Mesendoderm (in vitro differentiated cells): ENCODE results near the gene SLC26A8.

Experiments used
- DNase-seq: peaks from one replicate; pipeline ENCODE4 v3.0.0; 2013
- H2AK5ac ChIP-seq: 2 replicates; pipeline ENCODE4 v1.6.1; 2013; ENCODE audit warnings: low read length, inconsistent platforms
- H2BK120ac ChIP-seq: 2 replicates; pipeline ENCODE4 v1.6.1; 2013; ENCODE audit warnings: low read depth, mild to moderate bottlenecking, low read length, moderate library complexity, mixed read lengths
- H2BK15ac ChIP-seq: replicated peaks from 2 replicates; pipeline ENCODE4 v1.6.1; 2013; ENCODE audit warnings: low read depth, mild to moderate bottlenecking, moderate library complexity
- H2BK5ac ChIP-seq: 2 replicates; pipeline ENCODE4 v1.6.1; 2013; ENCODE audit warnings: low read length, inconsistent platforms
- H3K18ac ChIP-seq: 2 replicates; pipeline ENCODE4 v1.6.1; 2013; ENCODE audit warnings: mild to moderate bottlenecking, low read length, mixed read lengths
- H3K23ac ChIP-seq: one replicate; pipeline ENCODE4 v1.6.1; 2013; ENCODE audit warnings: low read length
- H3K27ac ChIP-seq: 2 replicates; pipeline ENCODE4 v1.5.1; 2013; ENCODE audit warnings: low read depth, mild to moderate bottlenecking, inconsistent platforms, low read length, moderate library complexity
- H3K27me3 ChIP-seq: 2 replicates; pipeline ENCODE4 v1.6.1; 2013; ENCODE audit warnings: low read length, control low read depth, mild to moderate bottlenecking, inconsistent platforms; ENCODE audit not compliant: insufficient read depth, poor library complexity
- H3K36me3 ChIP-seq: 2 replicates; pipeline ENCODE4 v1.6.1; 2013; ENCODE audit warnings: low read length, inconsistent platforms; ENCODE audit not compliant: control insufficient read depth, insufficient read depth
- H3K4ac ChIP-seq: one replicate; pipeline ENCODE4 v1.6.1; 2013; ENCODE audit warnings: low read depth, mild to moderate bottlenecking, low read length, moderate library complexity
- H3K4me1 ChIP-seq: 2 replicates; pipeline ENCODE4 v1.6.1; 2013; ENCODE audit warnings: low read depth, low read length, inconsistent platforms; ENCODE audit not compliant: control insufficient read depth
- H3K4me2 ChIP-seq: 2 replicates; pipeline ENCODE4 v1.6.1; 2013; ENCODE audit warnings: low read length
- H3K4me3 ChIP-seq: 2 replicates; pipeline ENCODE4 v1.5.1; 2013; ENCODE audit warnings: mild to moderate bottlenecking, low read length
- H3K56ac ChIP-seq: one replicate; pipeline ENCODE4 v1.6.1; 2013; ENCODE audit warnings: low read length
- H3K79me1 ChIP-seq: 2 replicates; pipeline ENCODE4 v1.6.1; 2013; ENCODE audit warnings: low read length, inconsistent platforms
- H3K79me2 ChIP-seq: 2 replicates; pipeline ENCODE4 v1.6.1; 2013; ENCODE audit warnings: mild to moderate bottlenecking, low read length; ENCODE audit not compliant: control insufficient read depth, insufficient read depth
- H3K9ac ChIP-seq: 2 replicates; pipeline ENCODE4 v1.6.1; 2013; ENCODE audit warnings: low read length, inconsistent platforms
- H4K5ac ChIP-seq: one replicate; pipeline ENCODE4 v1.6.1; 2013; ENCODE audit warnings: low read length
- H4K8ac ChIP-seq: one replicate; pipeline ENCODE4 v1.6.1; 2013; ENCODE audit warnings: low read depth, mild to moderate bottlenecking, control low read depth, low read length, moderate library complexity
- WGBS: extraction: QIAGEN DNeasy Blood & Tissue Kit; methylation state at CpG from one replicate; pipeline ENCODE4 v1.1.7; 2013; ENCODE audit warnings: low lambda C conversion rate, missing lambda C conversion rate; ENCODE audit not compliant: insufficient coverage; ENCODE audit errors: extremely low coverage; 5-methylcytosine and 5-hydroxymethylcytosine counted together

Gene SLC26A8

DNA sequence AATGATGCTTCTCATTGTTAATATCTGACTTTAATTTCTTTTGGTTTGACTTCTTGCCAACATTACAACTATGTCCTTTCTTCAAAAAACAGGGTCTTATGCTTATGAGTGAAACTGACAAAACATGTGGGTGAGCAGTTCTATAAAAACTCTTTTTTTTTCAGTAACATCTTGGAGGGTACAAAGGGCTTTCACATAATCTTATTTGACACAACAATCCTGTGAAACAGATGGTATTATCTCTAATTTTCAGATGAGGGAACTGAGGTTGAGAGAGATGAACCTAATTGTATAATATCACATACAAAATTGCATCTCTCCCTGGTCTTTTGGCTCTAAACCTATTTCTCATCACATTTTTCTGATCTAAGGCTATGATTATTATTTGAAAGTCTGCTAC is 41.5 kb upstream of the SLC26A8 start:
- H4K5ac ChIP-seq: no peak overlapping the region
- no peak overlapping the region for H3K18ac ChIP-seq
- H3K4me3 ChIP-seq: no peak overlapping the region
- no peaks in the 10 kb centered on the region for H3K27me3 ChIP-seq
- H3K36me3 ChIP-seq: no peaks in the 10 kb centered on the region
- peaks cover 2% of the 10 kb centered on the region for H3K79me1 ChIP-seq
- H2BK120ac ChIP-seq: no peak overlapping the region
- no peaks in the 10 kb centered on the region for H3K79me2 ChIP-seq
- H3K56ac ChIP-seq: no peak overlapping the region
- H3K4ac ChIP-seq: no peak overlapping the region
- H2BK5ac ChIP-seq: no peak overlapping the region
- H4K8ac ChIP-seq: no peak overlapping the region
- no peaks in the 10 kb centered on the region for H3K4me1 ChIP-seq
- no peak overlapping the region for H2BK15ac ChIP-seq
- H3K23ac ChIP-seq: no peak overlapping the region
- H2AK5ac ChIP-seq: no peak overlapping the region
- no peak overlapping the region for H3K9ac ChIP-seq
- no peak for DNase-seq
- H3K27ac ChIP-seq: no peak overlapping the region
- H3K4me2 ChIP-seq: no peak overlapping the region

DNA sequence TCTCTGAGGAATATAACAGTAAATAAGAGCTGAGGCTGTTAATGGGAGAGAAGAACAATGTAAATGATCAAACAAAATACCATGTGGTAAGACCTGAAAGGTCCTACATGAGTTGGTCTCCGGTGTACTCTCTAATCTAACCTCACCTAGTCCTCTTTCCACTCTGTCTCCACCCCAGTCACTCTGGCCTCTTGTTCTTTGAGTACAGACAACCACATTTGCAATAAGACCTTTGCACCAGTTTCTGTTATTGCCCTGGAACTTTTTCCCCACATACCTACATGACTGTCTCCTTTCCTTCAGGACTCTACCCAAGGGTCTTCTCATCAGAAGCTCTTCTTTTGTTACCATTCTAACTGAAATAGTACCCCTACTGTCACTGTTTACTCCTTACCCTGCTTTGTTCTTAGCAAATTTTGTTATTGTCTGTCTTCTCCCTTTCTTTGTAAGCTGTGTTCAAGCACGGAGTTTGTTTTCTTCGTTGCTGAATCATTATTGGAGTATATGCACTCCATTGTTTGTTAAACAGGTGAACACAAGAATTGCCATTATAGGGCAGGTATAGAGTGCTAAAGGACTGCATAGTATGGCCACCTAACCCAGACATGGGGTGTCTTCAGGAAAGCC is 40.4 kb upstream of the SLC26A8 start:
- no CpG with 5 or more reads among the region's 3 CpGs for WGBS
- H2BK120ac ChIP-seq: no peak overlapping the region
- no peak overlapping the region for H2AK5ac ChIP-seq
- no peak overlapping the region for H4K8ac ChIP-seq
- H4K5ac ChIP-seq: no peak overlapping the region
- no peak overlapping the region for H3K9ac ChIP-seq
- no peaks in the 10 kb centered on the region for H3K36me3 ChIP-seq
- no peak overlapping the region for H2BK5ac ChIP-seq
- H2BK15ac ChIP-seq: no peak overlapping the region
- H3K23ac ChIP-seq: no peak overlapping the region
- no peak for DNase-seq
- no peak overlapping the region for H3K4me2 ChIP-seq
- H3K79me2 ChIP-seq: no peaks in the 10 kb centered on the region
- H3K27ac ChIP-seq: no peak overlapping the region
- no peak overlapping the region for H3K18ac ChIP-seq
- no peaks in the 10 kb centered on the region for H3K4me1 ChIP-seq
- no peaks in the 10 kb centered on the region for H3K27me3 ChIP-seq
- peaks cover 2% of the 10 kb centered on the region for H3K79me1 ChIP-seq
- no peak overlapping the region for H3K4me3 ChIP-seq
- H3K56ac ChIP-seq: no peak overlapping the region
- H3K4ac ChIP-seq: no peak overlapping the region

DNA sequence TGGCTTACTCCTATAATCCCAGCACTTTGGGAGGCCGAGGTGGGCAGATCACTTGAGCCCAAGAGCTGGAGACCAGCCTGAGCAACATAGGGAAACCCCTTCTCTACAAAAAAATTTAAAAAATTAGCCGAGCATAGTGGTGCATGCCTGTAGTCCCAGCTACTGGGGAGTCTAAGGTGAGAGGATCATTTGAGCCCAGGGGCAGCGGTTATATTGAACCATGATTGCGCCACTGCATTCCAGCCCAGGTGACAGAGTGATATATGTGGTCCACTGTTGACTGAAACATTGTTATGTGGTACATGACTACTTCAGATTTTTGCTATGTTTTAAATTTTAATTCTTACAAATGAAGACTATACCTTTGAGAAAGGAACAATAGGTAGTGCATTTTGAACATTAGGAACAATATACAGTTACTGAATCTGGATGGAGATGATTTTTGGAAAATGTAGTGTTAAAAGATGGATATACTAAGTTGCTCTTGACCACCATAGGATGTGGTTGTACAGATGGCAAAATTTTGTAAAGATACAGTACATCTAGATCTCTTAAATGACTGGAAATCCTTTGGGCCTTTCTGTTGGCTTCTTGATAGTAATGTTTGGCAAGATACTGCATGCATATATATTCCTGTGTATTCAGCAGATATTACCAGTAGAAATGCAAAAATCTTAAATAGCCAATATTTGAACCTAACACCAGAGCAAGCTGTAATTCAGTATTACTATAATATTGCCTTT is 39.0 kb upstream of the SLC26A8 start:
- no peak for DNase-seq
- Histone ChIP-seq H2AK5ac (no peak overlapping the region), H3K56ac (no peak overlapping the region), H3K18ac (no peak overlapping the region), H2BK15ac (no peak overlapping the region), H3K27ac (no peak overlapping the region), H3K4me3 (no peak overlapping the region), H3K4me1 (no peaks in the 10 kb centered on the region), H2BK120ac (no peak overlapping the region), H2BK5ac (no peak overlapping the region), H3K4ac (no peak overlapping the region), H4K5ac (no peak overlapping the region), H3K23ac (no peak overlapping the region), H3K36me3 (no peaks in the 10 kb centered on the region), H3K27me3 (no peaks in the 10 kb centered on the region), H4K8ac (no peak overlapping the region), H3K9ac (no peak overlapping the region), H3K79me2 (no peaks in the 10 kb centered on the region), H3K79me1 (peaks cover 2% of the 10 kb centered on the region), H3K4me2 (no peak overlapping the region)
- WGBS: no CpG with 5 or more reads among the region's 4 CpGs

DNA sequence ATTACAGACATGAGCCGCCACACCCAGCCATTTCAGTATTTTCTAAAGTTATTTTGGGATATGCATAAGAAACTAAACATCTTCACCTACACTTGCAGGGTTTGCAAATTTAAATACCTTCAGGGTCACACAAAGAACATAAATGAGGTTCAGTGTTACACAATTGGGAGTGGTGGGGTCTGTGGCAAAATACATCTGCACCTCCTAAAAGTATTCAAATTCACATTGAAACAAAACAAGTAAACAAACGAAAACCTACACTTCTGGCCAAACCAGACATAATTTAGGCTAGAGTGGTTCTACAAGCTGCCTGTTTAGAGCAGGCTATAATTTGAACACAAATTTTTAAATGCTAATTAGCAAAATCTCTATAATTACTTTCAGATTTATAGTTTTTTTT is 37.8 kb upstream of the SLC26A8 start:
- Histone ChIP-seq H2AK5ac (no peak overlapping the region), H3K79me2 (no peaks in the 10 kb centered on the region), H3K9ac (no peak overlapping the region), H3K18ac (no peak overlapping the region), H4K8ac (no peak overlapping the region), H3K56ac (no peak overlapping the region), H3K4me3 (no peak overlapping the region), H4K5ac (no peak overlapping the region), H3K4me2 (no peak overlapping the region), H3K36me3 (no peaks in the 10 kb centered on the region), H2BK15ac (no peak overlapping the region), H3K23ac (no peak overlapping the region), H2BK5ac (no peak overlapping the region), H3K4ac (no peak overlapping the region), H3K27ac (no peak overlapping the region), H3K4me1 (no peaks in the 10 kb centered on the region), H3K79me1 (peaks cover 2% of the 10 kb centered on the region), H2BK120ac (no peak overlapping the region), H3K27me3 (no peaks in the 10 kb centered on the region)
- DNase-seq: no peak
- no CpG with 5 or more reads among the region's 2 CpGs for WGBS

DNA sequence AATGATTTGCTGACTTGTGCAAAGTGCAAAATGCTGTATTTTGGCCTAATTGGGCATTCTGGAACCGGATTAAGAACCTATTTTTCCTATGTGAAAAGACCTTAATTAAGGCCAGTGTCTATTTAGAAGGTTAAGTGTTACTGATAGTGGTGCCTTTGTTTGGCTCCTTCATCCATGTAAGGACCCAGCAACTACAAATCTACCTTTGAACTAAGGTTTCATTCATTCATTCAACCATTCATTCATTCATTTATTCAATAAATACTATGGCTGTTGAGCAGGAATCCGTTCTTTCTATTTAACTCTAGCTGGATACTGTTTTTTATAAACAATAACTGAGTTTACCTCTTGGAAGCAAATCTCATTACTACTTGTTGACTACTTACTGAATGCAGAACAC is 36.8 kb upstream of the SLC26A8 start:
- H2BK120ac ChIP-seq: no peak overlapping the region
- no peak overlapping the region for H4K5ac ChIP-seq
- no peak overlapping the region for H3K4me2 ChIP-seq
- H3K4ac ChIP-seq: no peak overlapping the region
- no peak overlapping the region for H2BK15ac ChIP-seq
- no peak overlapping the region for H4K8ac ChIP-seq
- no peak overlapping the region for H3K9ac ChIP-seq
- peaks cover 2% of the 10 kb centered on the region for H3K79me1 ChIP-seq
- no peaks in the 10 kb centered on the region for H3K36me3 ChIP-seq
- H3K18ac ChIP-seq: no peak overlapping the region
- no peaks in the 10 kb centered on the region for H3K27me3 ChIP-seq
- no peak overlapping the region for H2AK5ac ChIP-seq
- no peak overlapping the region for H3K27ac ChIP-seq
- H2BK5ac ChIP-seq: no peak overlapping the region
- no peaks in the 10 kb centered on the region for H3K79me2 ChIP-seq
- no peak overlapping the region for H3K23ac ChIP-seq
- H3K56ac ChIP-seq: no peak overlapping the region
- H3K4me1 ChIP-seq: no peaks in the 10 kb centered on the region
- DNase-seq: no peak
- no CpG with 5 or more reads among the region's 2 CpGs for WGBS
- no peak overlapping the region for H3K4me3 ChIP-seq

DNA sequence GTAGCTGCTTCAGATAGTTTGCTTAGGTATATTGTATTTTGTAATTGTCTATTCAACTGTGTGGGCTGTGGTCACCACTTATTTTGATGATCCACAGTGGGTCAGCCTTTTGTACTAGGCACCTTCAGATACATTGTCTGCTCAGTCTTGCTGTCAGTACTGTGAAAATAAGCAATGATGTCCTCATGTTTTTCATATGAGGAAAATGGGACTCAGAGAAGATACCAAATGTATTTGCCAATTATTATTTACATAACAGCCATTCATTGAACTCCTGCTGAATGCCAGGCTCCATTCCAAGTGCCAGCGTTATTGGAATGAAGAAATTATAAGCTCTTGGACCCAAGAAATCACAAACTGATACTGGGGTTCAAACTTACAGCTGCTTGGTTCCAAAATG is 31.7 kb upstream of the SLC26A8 start:
- H2BK15ac ChIP-seq: no peak overlapping the region
- H3K79me2 ChIP-seq: peaks cover 3% of the 10 kb centered on the region
- H3K56ac ChIP-seq: no peak overlapping the region
- H3K23ac ChIP-seq: no peak overlapping the region
- no peak overlapping the region for H4K5ac ChIP-seq
- no peaks in the 10 kb centered on the region for H3K4me1 ChIP-seq
- H3K36me3 ChIP-seq: no peaks in the 10 kb centered on the region
- no peak overlapping the region for H3K4ac ChIP-seq
- H2BK5ac ChIP-seq: no peak overlapping the region
- H3K9ac ChIP-seq: no peak overlapping the region
- H3K18ac ChIP-seq: no peak overlapping the region
- H3K27ac ChIP-seq: no peak overlapping the region
- H3K4me2 ChIP-seq: no peak overlapping the region
- no peak overlapping the region for H3K4me3 ChIP-seq
- peaks cover 4% of the 10 kb centered on the region for H3K79me1 ChIP-seq
- H2BK120ac ChIP-seq: no peak overlapping the region
- WGBS: no CpG with 5 or more reads among the region's 1 CpG
- H2AK5ac ChIP-seq: no peak overlapping the region
- H4K8ac ChIP-seq: no peak overlapping the region
- H3K27me3 ChIP-seq: no peaks in the 10 kb centered on the region
- no peak for DNase-seq
